Liver (tissue), 9 donors: ENCODE measurements around the gene ATXN7L1. TPM values are rescaled to one million over a fixed set of nuclear protein-coding genes. Genes with fewer than 3 reads are reported as not detected.

Experiments
- DNase-seq: peaks from one replicate; pipeline ENCODE4 v3.0.0-alpha.2; 2017; ENCODE audit warnings: low spot score
- H3K27ac ChIP-seq, 2 donors: one replicate each; pipeline ENCODE4 v1.7.0; 2013; ENCODE audit warnings: inconsistent platforms in 2 of 2, low read length in 2 of 2, control low read depth in 1 of 2, low read depth in 1 of 2, mild to moderate bottlenecking in 1 of 2
- H3K27me3 ChIP-seq, 4 donors: one replicate each; pipeline versions ENCODE4 v1.6.1 to v1.7.0; 2013; ENCODE audit warnings: low read length in 3 of 4, inconsistent platforms in 1 of 4, mild to moderate bottlenecking in 1 of 4, moderate library complexity in 1 of 4; ENCODE audit not compliant: control insufficient read depth in 4 of 4, insufficient read depth in 4 of 4
- H3K36me3 ChIP-seq, 4 donors: one replicate each; pipeline versions ENCODE4 v1.6.1 to v1.7.0; 2013; ENCODE audit warnings: low read length in 3 of 4, mild to moderate bottlenecking in 3 of 4, low read depth in 1 of 4, moderate library complexity in 1 of 4; ENCODE audit not compliant: control insufficient read depth in 4 of 4, insufficient read depth in 3 of 4
- H3K4me1 ChIP-seq, 4 donors: one replicate each; pipeline versions ENCODE4 v1.6.1 to v1.7.0; 2013; ENCODE audit warnings: low read length in 3 of 4, mild to moderate bottlenecking in 3 of 4, moderate library complexity in 1 of 4; ENCODE audit not compliant: control insufficient read depth in 4 of 4, insufficient read depth in 4 of 4
- H3K4me3 ChIP-seq, 3 donors: one replicate each; pipeline versions ENCODE4 v1.6.1 to v1.7.0; 2013; ENCODE audit warnings: low read length in 3 of 3, control low read depth in 1 of 3, low read depth in 1 of 3, mild to moderate bottlenecking in 1 of 3
- H3K9ac ChIP-seq, 2 donors: one replicate each; pipeline ENCODE4 v1.7.0; 2013; ENCODE audit warnings: low read length in 2 of 2, mild to moderate bottlenecking in 2 of 2, moderate library complexity in 2 of 2, control low read depth in 1 of 2, low read depth in 1 of 2
- H3K9me3 ChIP-seq, 4 donors: one replicate each; pipeline versions ENCODE4 v1.6.1 to v1.7.0; 2013; ENCODE audit warnings: low read length in 3 of 4; ENCODE audit not compliant: control insufficient read depth in 4 of 4
- ATF3 ChIP-seq: IDR thresholded peaks from 2 replicates; pipeline ENCODE4 v1.6.1; 2016; ENCODE audit warnings: antibody characterized with exemption
- CTCF ChIP-seq: fragments of 150-350 bp; IDR thresholded peaks from 2 replicates; pipeline ENCODE4 v1.5.1; 2017; ENCODE audit warnings: improper control_type of control experiment, low read depth, low read length; ENCODE audit not compliant: missing input control
- FOXA1 ChIP-seq: IDR thresholded peaks from 2 replicates; pipeline ENCODE4 v1.6.1; 2016; ENCODE audit warnings: antibody characterized with exemption
- GABPA ChIP-seq, 2 donors: IDR thresholded peaks in 1 of 2; conservative IDR thresholded peaks in 1 of 2; 2 replicates each; pipeline ENCODE4 v1.6.1; 2016; ENCODE audit warnings: antibody characterized with exemption in 2 of 2, mild to moderate bottlenecking in 1 of 2, moderate library complexity in 1 of 2
- HNF4A ChIP-seq, 2 donors: conservative IDR thresholded peaks; 2 replicates each; pipeline ENCODE4 v1.6.1; 2016; ENCODE audit warnings: antibody characterized with exemption in 2 of 2, mild to moderate bottlenecking in 2 of 2
- HNF4G ChIP-seq: IDR thresholded peaks from 2 replicates; pipeline ENCODE4 v1.6.1; 2016; ENCODE audit warnings: antibody characterized with exemption
- NR2F2 ChIP-seq: IDR thresholded peaks from 2 replicates; pipeline ENCODE4 v1.6.1; 2016; ENCODE audit warnings: antibody characterized with exemption
- RXRA ChIP-seq, 2 donors: IDR thresholded peaks; 2 replicates each; pipeline ENCODE4 v1.6.1; 2017 to 2018; ENCODE audit warnings: antibody characterized with exemption in 2 of 2, mild to moderate bottlenecking in 1 of 2
- SP1 ChIP-seq: IDR thresholded peaks from 2 replicates; pipeline ENCODE4 v1.6.1; 2018; ENCODE audit warnings: antibody characterized with exemption, mild to moderate bottlenecking
- TAF1 ChIP-seq: conservative IDR thresholded peaks from 2 replicates; pipeline ENCODE4 v1.6.1; 2016; ENCODE audit warnings: antibody characterized with exemption, mild to moderate bottlenecking
- WGBS: extraction: QIAGEN DNeasy Blood & Tissue Kit; methylation state at CpG from one replicate; pipeline ENCODE4 v1.1.7; 2013; 5-methylcytosine and 5-hydroxymethylcytosine counted together
- polyA plus RNA-seq, 2 donors: library from polyadenylated mRNA; stranded (reverse) in 1 of 2; unstranded in 1 of 2; fragments of 200-250 nt in 1 of 2; fragments of >200 nt in 1 of 2; fragmentation: Nextera tagmentation in 1 of 2; extraction: Ambion mirVana in 1 of 2; gene quantifications; one replicate each; pipeline versions ENCODE4 v1.2.1 to v1.2.3, GENCODE V29; 2013 to 2015
- total RNA-seq, 2 donors: library from RNA; depleted of rRNA; stranded (reverse); fragments of >200 nt; gene quantifications; one replicate each; pipeline ENCODE4 v1.2.3, GENCODE V29; 2014
- donor health status: healthy.
- donor health status: healthy.
- donor health status: healthy.
- donor health status: healthy.
- donor health status: healthy.

ATXN7L1 gene
- total and polyA plus RNA-seq, 4 donors = 2.1 to 7.4 (median 5.3) TPM

- no peak for TF ChIP-seq CTCF
- TF ChIP-seq FOXA1 = no peak
- no peak for TF ChIP-seq GABPA (IDR thresholded peaks at IDR 0.05 in 1 of 2, conservative IDR thresholded peaks at IDR 0.05 in 1 of 2)
These were observed 293.3 kb downstream of the ATXN7L1 start (continued) for GRCh38 chr7:105583061-105583460.

- Histone ChIP-seq H3K4me1 (peaks cover 0 to 4% (median 0%) of the 10 kb centered on the region in 4 donors), H3K27me3 (no peaks in the 10 kb centered on the region), H3K9ac (no peak within 1 kb of the TSS), H3K27ac (no peak within 1 kb of the TSS), H3K4me3 (peak within 1 kb of the TSS in 1 of 3 donors; percentile 24), H3K36me3 (no peaks in the 10 kb centered on the region), H3K9me3 (no peaks in the 10 kb centered on the region)
- peak; percentile 62 for DNase-seq
- WGBS = 18% methylated on average over 36 of the region's 36 CpGs
- TF ChIP-seq RXRA (IDR thresholded peaks at IDR 0.05) (peak in 1 of 2 donors; percentile 35), HNF4A (conservative IDR thresholded peaks at IDR 0.05) (peak; percentile 9 to 40), SP1 (peak; percentile 15), HNF4G (no peak)
These were observed 295.2 kb downstream of the ATXN7L1 start, which contains the start of gene EFCAB10 for GRCh38 chr7:105581066-105581811. Gene EFCAB10, minus strand, starts transcription at chr7:105581493. Its CDS starts 30 bp downstream, at chr7:105581463.

GRCh38 chr7:105580022-105580740 is 296.2 kb downstream of the ATXN7L1 start:
- H3K4me1 ChIP-seq = peaks cover 0 to 4% (median 0%) of the 10 kb centered on the region in 4 donors
- H3K9ac ChIP-seq = no peak overlapping the region
- TF ChIP-seq CTCF (no peak), TAF1 (no peak)
- no peaks in the 10 kb centered on the region for H3K9me3 ChIP-seq
- H3K27ac ChIP-seq = no peak overlapping the region
- DNase-seq = no peak
- no peak overlapping the region for H3K4me3 ChIP-seq
- no peaks in the 10 kb centered on the region for H3K36me3 ChIP-seq
- no peaks in the 10 kb centered on the region for H3K27me3 ChIP-seq
- 90% methylated on average over 22 of the region's 22 CpGs for WGBS

- Histone ChIP-seq H3K27me3 (no peaks in the 10 kb centered on the region), H3K4me3 (no peak overlapping the region), H3K9me3 (no peaks in the 10 kb centered on the region), H3K27ac (no peak overlapping the region), H3K9ac (no peak overlapping the region), H3K4me1 (peaks cover 0 to 4% (median 0%) of the 10 kb centered on the region in 4 donors), H3K36me3 (no peaks in the 10 kb centered on the region)
- no peak for DNase-seq
- TF ChIP-seq NR2F2 = no peak
- no peak for TF ChIP-seq HNF4G
- TF ChIP-seq ATF3 = no peak
These were observed 297.9 kb downstream of the ATXN7L1 start for GRCh38 chr7:105578496-105578895.
